ENCODE results near the gene B4GAT1. TPM values are rescaled to one million over a fixed set of nuclear protein-coding genes. Genes with fewer than 3 reads are reported as not detected.
A peak's percentile ranks its signal among the peaks of the same experiment; 100 is the strongest.

The B4GAT1 gene
- polyA plus RNA-seq, 1 experiment = 15.9 TPM

DNA sequence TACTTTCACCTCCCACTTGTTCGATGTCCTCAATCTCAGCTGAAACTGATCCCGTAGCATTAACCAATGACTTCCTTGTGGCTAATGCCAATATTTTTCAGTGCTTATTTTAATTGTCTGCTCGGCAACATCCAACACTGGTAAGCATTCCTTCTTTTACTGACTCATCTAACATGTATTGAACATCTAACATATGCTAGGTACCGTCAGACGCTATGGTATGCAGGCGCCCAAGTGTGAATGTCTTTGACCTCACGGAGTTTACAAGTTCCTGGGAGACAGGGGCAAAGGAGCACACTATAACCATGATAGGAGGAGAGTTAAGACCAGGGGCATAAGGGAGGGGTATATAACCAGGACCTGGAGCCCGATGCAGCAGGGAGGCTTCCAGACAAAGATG lies 4.3 kb downstream of the B4GAT1 start:
- Histone ChIP-seq H3K4me3 (ENCODE audit: low read depth, low read length) (0 out of 2 replicates have a peak overlapping the region, but pooled peaks have one; percentile 99), H3K27me3 (ENCODE audit: control insufficient read depth, insufficient read depth, low read length) (no peaks in the 10 kb centered on the region), H3K9me3 (ENCODE audit: control insufficient read depth, insufficient read depth, low read length) (peaks cover 3% of the 10 kb centered on the region; the same call in 1 of the 2 replicates), H3K27ac (ENCODE audit: low read depth, low read length) (no peak overlapping the region)
- TF ChIP-seq, protein P1, sequence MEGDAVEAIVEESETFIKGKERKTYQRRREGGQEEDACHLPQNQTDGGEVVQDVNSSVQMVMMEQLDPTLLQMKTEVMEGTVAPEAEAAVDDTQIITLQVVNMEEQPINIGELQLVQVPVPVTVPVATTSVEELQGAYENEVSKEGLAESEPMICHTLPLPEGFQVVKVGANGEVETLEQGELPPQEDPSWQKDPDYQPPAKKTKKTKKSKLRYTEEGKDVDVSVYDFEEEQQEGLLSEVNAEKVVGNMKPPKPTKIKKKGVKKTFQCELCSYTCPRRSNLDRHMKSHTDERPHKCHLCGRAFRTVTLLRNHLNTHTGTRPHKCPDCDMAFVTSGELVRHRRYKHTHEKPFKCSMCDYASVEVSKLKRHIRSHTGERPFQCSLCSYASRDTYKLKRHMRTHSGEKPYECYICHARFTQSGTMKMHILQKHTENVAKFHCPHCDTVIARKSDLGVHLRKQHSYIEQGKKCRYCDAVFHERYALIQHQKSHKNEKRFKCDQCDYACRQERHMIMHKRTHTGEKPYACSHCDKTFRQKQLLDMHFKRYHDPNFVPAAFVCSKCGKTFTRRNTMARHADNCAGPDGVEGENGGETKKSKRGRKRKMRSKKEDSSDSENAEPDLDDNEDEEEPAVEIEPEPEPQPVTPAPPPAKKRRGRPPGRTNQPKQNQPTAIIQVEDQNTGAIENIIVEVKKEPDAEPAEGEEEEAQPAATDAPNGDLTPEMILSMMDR (IDR thresholded peaks at IDR 0.05; ENCODE audit: low read depth, low read length) = no peak
- ChIA-PET CTCF (interaction anchor here (0.8 kb wide), 1 partner anchor 43 kb away, joined by 3 read pairs; no protein-coding TSS in a partner anchor), POLR2A (no interaction called here)
- DNase-seq (ENCODE audit: low read depth, low spot score) = no peak

DNA sequence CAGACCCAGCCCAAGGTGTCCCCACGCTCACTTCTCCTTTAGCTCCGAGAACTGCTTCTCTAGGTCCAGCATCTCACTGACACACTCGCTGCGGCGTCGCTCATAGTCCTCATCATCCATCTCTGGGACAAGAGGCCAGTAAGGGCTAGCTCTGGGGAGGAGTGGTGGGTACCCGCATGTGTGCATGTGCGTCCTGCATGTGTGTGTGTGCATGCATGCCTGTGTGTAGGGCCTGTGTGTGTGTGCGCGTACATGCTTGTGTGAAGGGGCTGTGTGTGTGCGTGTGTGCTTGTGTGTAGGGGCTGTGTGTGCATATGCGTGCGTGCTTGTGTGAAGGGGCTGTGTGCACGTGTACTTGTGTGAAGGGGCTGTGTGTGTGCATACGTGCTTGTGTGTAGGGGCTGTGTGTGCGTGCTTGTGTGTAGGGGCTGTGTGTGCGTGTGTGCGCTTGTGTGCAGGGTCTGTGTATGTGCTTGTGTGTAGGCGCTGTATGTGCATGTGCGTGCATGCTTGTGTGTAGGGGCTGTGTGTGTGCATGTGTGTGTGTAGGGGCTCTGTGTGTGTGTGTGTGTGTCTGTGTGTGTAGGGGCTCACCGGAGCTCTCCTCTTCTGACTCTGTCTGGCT lies 5.8 kb downstream of the B4GAT1 start:
- TF ChIP-seq, protein P1 (IDR thresholded peaks at IDR 0.05; ENCODE audit: low read depth, low read length) = no peak
- ChIA-PET CTCF (no interaction called here), POLR2A (no interaction called here)
- no peak for DNase-seq (ENCODE audit: low read depth, low spot score)
- Histone ChIP-seq H3K27me3 (ENCODE audit: control insufficient read depth, insufficient read depth, low read length) (no peaks in the 10 kb centered on the region), H3K4me3 (ENCODE audit: low read depth, low read length) (no peak overlapping the region), H3K9me3 (ENCODE audit: control insufficient read depth, insufficient read depth, low read length) (peaks cover 3% of the 10 kb centered on the region; the same call in 1 of the 2 replicates), H3K27ac (ENCODE audit: low read depth, low read length) (no peak overlapping the region)

DNA sequence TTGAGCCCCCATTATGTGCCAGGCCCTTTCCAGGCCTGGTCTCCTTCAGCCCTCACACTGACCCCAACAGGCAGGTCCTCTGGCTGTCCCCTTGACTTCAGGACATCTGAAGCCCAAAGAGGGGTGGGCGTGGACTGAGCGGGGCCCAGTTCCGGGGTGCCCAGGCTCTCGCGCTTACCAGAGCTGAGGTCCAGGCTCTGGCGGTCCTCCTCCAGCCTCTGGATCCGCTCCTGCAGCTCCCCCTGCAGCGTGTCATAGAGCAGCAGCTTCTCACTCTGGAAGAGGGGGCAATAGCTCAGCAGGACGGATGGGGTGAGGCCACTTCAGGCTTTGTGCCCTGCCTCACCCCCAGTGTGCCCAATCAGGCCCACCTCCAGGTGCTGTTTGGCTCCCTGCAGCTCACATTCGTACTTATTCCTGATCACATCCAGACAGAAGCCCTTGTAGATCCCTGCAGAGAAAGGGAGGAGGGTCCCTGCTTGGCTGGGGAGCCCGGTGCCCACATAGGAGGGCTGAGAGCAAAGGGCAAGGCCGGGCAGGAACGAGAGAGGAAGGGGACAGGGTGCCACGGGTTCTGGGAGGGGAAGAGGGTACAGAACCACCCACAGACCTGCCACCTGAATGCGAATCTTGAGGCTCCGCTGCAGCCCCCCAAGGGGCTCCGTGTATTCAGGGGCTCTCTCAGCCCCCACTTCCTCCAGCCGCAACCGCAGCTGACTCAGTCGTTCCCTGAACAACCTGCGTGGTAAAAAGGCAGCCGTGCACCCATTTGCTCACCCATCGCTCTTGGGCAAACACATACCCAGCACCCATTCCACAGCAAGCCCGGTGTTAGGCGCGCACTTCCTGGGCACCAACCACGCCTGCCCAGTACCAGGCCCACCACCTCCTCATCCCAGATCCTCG lies 6.6 kb downstream of the B4GAT1 start:
- Histone ChIP-seq H3K9me3 (ENCODE audit: control insufficient read depth, insufficient read depth, low read length) (peaks cover 3% of the 10 kb centered on the region; the same call in 1 of the 2 replicates), H3K27me3 (ENCODE audit: control insufficient read depth, insufficient read depth, low read length) (no peaks in the 10 kb centered on the region), H3K4me3 (ENCODE audit: low read depth, low read length) (no peak overlapping the region), H3K27ac (ENCODE audit: low read depth, low read length) (no peak overlapping the region)
- DNase-seq (ENCODE audit: low read depth, low spot score) = no peak
- TF ChIP-seq, protein P1 (IDR thresholded peaks at IDR 0.05; ENCODE audit: low read depth, low read length) = no peak
- ChIA-PET POLR2A (no interaction called here), CTCF (interaction anchor here (1.2 to 1.5 kb wide), 2 partner anchors 12 to 29 kb away, joined by 3 read pairs; no protein-coding TSS in a partner anchor)

DNA sequence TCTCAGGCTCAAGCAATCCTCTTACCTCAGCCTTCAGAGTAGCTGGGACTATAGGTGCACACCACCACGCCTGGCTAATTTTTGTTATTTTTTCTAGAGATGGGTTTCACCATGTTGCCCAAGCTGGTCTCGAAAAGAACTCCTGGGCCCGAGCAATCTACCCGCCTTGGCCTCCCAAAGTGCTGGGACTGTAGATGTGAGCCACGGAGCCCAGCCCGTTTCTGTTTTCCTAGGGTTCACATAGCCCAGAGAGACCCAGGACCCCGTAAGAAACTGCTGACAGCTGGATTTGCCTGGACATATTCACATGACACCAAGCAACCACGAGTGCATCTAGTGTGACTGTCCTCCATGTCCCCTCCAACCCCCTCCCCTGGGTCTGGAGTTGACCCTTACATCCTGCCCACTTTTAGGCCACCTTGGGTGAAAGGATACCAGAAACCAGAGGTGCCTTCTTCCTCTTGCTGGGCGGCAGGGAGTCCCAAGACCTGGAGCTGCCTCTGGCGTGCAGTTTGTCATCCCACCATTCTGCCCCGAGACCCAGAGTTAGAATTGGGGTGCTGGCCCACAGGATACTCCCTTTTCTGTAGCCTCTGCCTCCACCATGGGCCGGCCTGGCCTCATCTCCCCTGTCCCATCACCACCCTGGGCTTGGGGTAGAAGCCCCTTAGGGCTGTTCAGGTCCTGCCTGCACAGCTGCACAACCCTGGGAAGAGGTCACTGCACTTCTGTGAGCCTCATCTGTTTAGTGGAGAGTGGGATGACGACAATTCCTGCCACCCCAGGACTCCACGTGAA lies 7.5 kb downstream of the B4GAT1 start:
- TF ChIP-seq, protein P1 (IDR thresholded peaks at IDR 0.05; ENCODE audit: low read depth, low read length) = no peak
- Histone ChIP-seq H3K4me3 (ENCODE audit: low read depth, low read length) (no peak overlapping the region), H3K27me3 (ENCODE audit: control insufficient read depth, insufficient read depth, low read length) (no peaks in the 10 kb centered on the region), H3K27ac (ENCODE audit: low read depth, low read length) (no peak overlapping the region), H3K9me3 (ENCODE audit: control insufficient read depth, insufficient read depth, low read length) (peaks cover 6% of the 10 kb centered on the region; the same call in 1 of the 2 replicates)
- POLR2A ChIA-PET = no interaction called here
- no peak for DNase-seq (ENCODE audit: low read depth, low spot score)
- CTCF ChIA-PET = interaction anchor here (1.1 to 1.5 kb wide), 3 partner anchors 11 to 46 kb away, joined by 3 read pairs; no protein-coding TSS in a partner anchor
